H1 (cell line): ENCODE data around the gene DDR1. TPM values are rescaled to one million over a fixed set of nuclear protein-coding genes. Genes with fewer than 3 reads are reported as not detected.
A peak's percentile ranks its signal among the peaks of the same experiment; 100 is the strongest.

Experiments
- CTCF ChIA-PET: fragments of 300-600 bp; sonication (Branson Sonifier 250); formaldehyde crosslinking; loops from one replicate; lab custom pipeline; 2021; ENCODE audit not compliant: partially characterized antibody; lab: Charles Lee
- POLR2A ChIA-PET: fragments of 300-600 bp; sonication (Branson Sonifier 250); formaldehyde crosslinking; loops from one replicate; lab custom pipeline; 2021; ENCODE audit warnings: inconsistent platforms; ENCODE audit not compliant: partially characterized antibody; lab: Charles Lee
- DNase-seq, 2 experiments: peaks; one replicate each; pipeline versions ENCODE4 v3.0.0 to v3.0.0-alpha.2; 2010 to 2022; ENCODE audit warnings: low spot score in 2 of 2, low read depth in 1 of 2, mixed read lengths in 1 of 2
- FAIRE-seq: peaks from 2 replicates; lab custom pipeline; 2011; peaks lifted over from hg19 to GRCh38; lab: Jason Lieb, UNC
- H2AFZ ChIP-seq: 2 replicates; pipeline ENCODE4 v1.8.1; 2012; ENCODE audit warnings: low read length, inconsistent platforms
- H2AK5ac ChIP-seq: 2 replicates; pipeline ENCODE4 v1.6.1; 2013; ENCODE audit warnings: low read depth, low read length
- H2BK120ac ChIP-seq: replicated peaks from 2 replicates; pipeline ENCODE3; 2013; ENCODE audit warnings: low read depth, low read length, inconsistent platforms
- H2BK12ac ChIP-seq: 2 replicates; pipeline ENCODE4 v1.6.1; 2013; ENCODE audit warnings: low read depth, low read length
- H2BK15ac ChIP-seq: 2 replicates; pipeline ENCODE4 v1.6.1; 2013; ENCODE audit warnings: low read length
- H2BK20ac ChIP-seq: 2 replicates; pipeline ENCODE4 v1.6.1; 2013; ENCODE audit warnings: low read length
- H2BK5ac ChIP-seq: 2 replicates; pipeline ENCODE4 v1.6.1; 2013; ENCODE audit warnings: low read depth, low read length
- H3K14ac ChIP-seq: 2 replicates; pipeline ENCODE4 v1.6.1; 2013; ENCODE audit warnings: inconsistent platforms; ENCODE audit not compliant: insufficient read length
- H3K18ac ChIP-seq: 2 replicates; pipeline ENCODE4 v1.6.1; 2013; ENCODE audit warnings: low read length; ENCODE audit errors: extremely low read depth
- H3K23ac ChIP-seq: 2 replicates; pipeline ENCODE4 v1.6.1; 2013; ENCODE audit warnings: inconsistent platforms; ENCODE audit not compliant: insufficient read length
- H3K23me2 ChIP-seq: 2 replicates; pipeline ENCODE4 v1.6.1; 2013; ENCODE audit warnings: low read depth, low read length
- H3K27ac ChIP-seq: 2 replicates; pipeline ENCODE4 v1.6.1; 2011; ENCODE audit warnings: low read depth, low read length, inconsistent platforms
- H3K27me3 ChIP-seq, 4 experiments: replicated peaks in 1 of 4; 1 replicate in 1 of 4; 2 replicates in 3 of 4; pipeline versions ENCODE4 v1.6.1 to v1.8.1; 2011 to 2013; ENCODE audit warnings: low read length in 3 of 4, mild to moderate bottlenecking in 3 of 4, inconsistent platforms in 2 of 4, mixed read lengths in 2 of 4, moderate library complexity in 1 of 4; ENCODE audit not compliant: control insufficient read depth in 3 of 4, insufficient read depth in 3 of 4; ENCODE audit errors: extremely low read depth in 1 of 4
- H3K36me3 ChIP-seq, 4 experiments: 2 replicates each; pipeline versions ENCODE4 v1.6.1 to v1.8.1; 2011 to 2013; ENCODE audit warnings: mild to moderate bottlenecking in 4 of 4, low read length in 3 of 4, moderate library complexity in 2 of 4, control low read depth in 1 of 4, inconsistent platforms in 1 of 4; ENCODE audit not compliant: insufficient read depth in 4 of 4, control insufficient read depth in 2 of 4
- H3K4ac ChIP-seq: replicated peaks from 2 replicates; pipeline ENCODE3; 2013; ENCODE audit warnings: low read length, low read depth, mixed read lengths, inconsistent platforms; ENCODE audit not compliant: insufficient read length
- H3K4me1 ChIP-seq, 4 experiments: replicated peaks in 1 of 4; 1 replicate in 1 of 4; 2 replicates in 3 of 4; pipeline versions ENCODE4 v1.6.1 to v1.8.1; 2011 to 2013; ENCODE audit warnings: low read length in 3 of 4, inconsistent platforms in 2 of 4, mixed read lengths in 1 of 4; ENCODE audit not compliant: insufficient read depth in 4 of 4, control insufficient read depth in 3 of 4
- H3K4me2 ChIP-seq, 2 experiments: 2 replicates each; pipeline versions ENCODE4 v1.6.1 to v1.8.1; 2011 to 2013; ENCODE audit warnings: low read depth in 2 of 2, low read length in 2 of 2, control low read depth in 1 of 2, inconsistent platforms in 1 of 2, mild to moderate bottlenecking in 1 of 2; ENCODE audit not compliant: insufficient read depth in 1 of 2
- H3K4me3 ChIP-seq, 4 experiments: fragments of 200-600, 300-600 bp in 1 of 4; sonication (generic), shearing (Covaris generic), sonication (Bioruptor Twin) in 1 of 4; 2 replicates each; pipeline versions ENCODE4 v1.5.1 to v1.8.1; 2011 to 2016; ENCODE audit warnings: low read length in 4 of 4, low read depth in 3 of 4, control low read depth in 2 of 4, inconsistent platforms in 2 of 4, mild to moderate bottlenecking in 2 of 4, mixed read lengths in 1 of 4, moderate library complexity in 1 of 4; ENCODE audit not compliant: insufficient read depth in 2 of 4; ENCODE audit errors: extremely low read depth in 1 of 4
- H3K56ac ChIP-seq: replicated peaks from 2 replicates; pipeline ENCODE3; 2013; ENCODE audit warnings: low read depth, mild to moderate bottlenecking, mixed read lengths, low read length, inconsistent platforms; ENCODE audit not compliant: insufficient read length
- H3K79me1 ChIP-seq: 2 replicates; pipeline ENCODE4 v1.6.1; 2013; ENCODE audit warnings: low read depth, low read length, control low read depth
- H3K79me2 ChIP-seq, 2 experiments: 2 replicates each; pipeline versions ENCODE4 v1.6.1 to v1.8.1; 2012 to 2013; ENCODE audit warnings: low read length in 2 of 2, mild to moderate bottlenecking in 2 of 2, inconsistent platforms in 1 of 2; ENCODE audit not compliant: insufficient read depth in 2 of 2, control insufficient read depth in 1 of 2
- H3K9ac ChIP-seq, 4 experiments: replicated peaks in 1 of 4; 1 replicate in 1 of 4; 2 replicates in 3 of 4; pipeline versions ENCODE4 v1.6.1 to v1.8.1; 2011 to 2013; ENCODE audit warnings: low read depth in 3 of 4, low read length in 3 of 4, control low read depth in 2 of 4, mild to moderate bottlenecking in 2 of 4, moderate library complexity in 2 of 4, inconsistent platforms in 1 of 4; ENCODE audit errors: extremely low read depth in 1 of 4
- H3K9me3 ChIP-seq, 2 experiments: 2 replicates each; pipeline versions ENCODE4 v1.6.1 to v1.8.1; 2012 to 2013; ENCODE audit warnings: mild to moderate bottlenecking in 2 of 2, moderate library complexity in 2 of 2, control low read depth in 1 of 2, inconsistent platforms in 1 of 2, low read depth in 1 of 2, low read length in 1 of 2, mixed read lengths in 1 of 2; ENCODE audit not compliant: insufficient read depth in 2 of 2
- H4K20me1 ChIP-seq, 2 experiments: replicated peaks in 1 of 2; 2 replicates each; pipeline versions ENCODE3 to v1.8.1; 2011 to 2013; ENCODE audit warnings: inconsistent platforms in 2 of 2, low read length in 2 of 2, mild to moderate bottlenecking in 1 of 2; ENCODE audit not compliant: insufficient read depth in 2 of 2, control insufficient read depth in 1 of 2
- H4K5ac ChIP-seq: 2 replicates; pipeline ENCODE4 v1.6.1; 2013; ENCODE audit warnings: low read length, low read depth, mixed read lengths, inconsistent platforms; ENCODE audit not compliant: insufficient read length
- H4K8ac ChIP-seq: 2 replicates; pipeline ENCODE4 v1.8.0; 2013; ENCODE audit warnings: mild to moderate bottlenecking, moderate library complexity, low read length, inconsistent platforms; ENCODE audit not compliant: insufficient read depth; ENCODE audit errors: extremely low read depth
- H4K91ac ChIP-seq: replicated peaks from 2 replicates; pipeline ENCODE3; 2013; ENCODE audit warnings: low read length, mixed read lengths, inconsistent platforms; ENCODE audit not compliant: insufficient read length
- ASH2L ChIP-seq: fragments of 200-600, 300-600 bp; sonication (generic); IDR thresholded peaks from one replicate; pipeline ENCODE4 v1.7.1; 2017; ENCODE audit warnings: low read length
- POLR2A ChIP-seq, 2 experiments: IDR thresholded peaks; 1 replicate in 1 of 2; 2 replicates in 1 of 2; pipeline ENCODE4 v1.6.1; 2011; ENCODE audit warnings: low read depth in 2 of 2, low read length in 2 of 2, mild to moderate bottlenecking in 2 of 2; ENCODE audit errors: control extremely low read depth in 1 of 2
- WGBS, 2 experiments: shearing (Covaris generic) in 1 of 2; methylation state at CpG; one replicate each; pipeline versions ENCODE4 v1.1.6 to v1.1.7; 2013 to 2015; ENCODE audit warnings: low lambda C conversion rate in 2 of 2, mixed read lengths in 2 of 2, inconsistent platforms in 1 of 2, low coverage in 1 of 2, missing lambda C conversion rate in 1 of 2; ENCODE audit not compliant: insufficient replicate concordance in 2 of 2, insufficient coverage in 1 of 2, insufficient read length in 1 of 2; ENCODE audit errors: extremely low coverage in 1 of 2, missing lambda C conversion rate in 1 of 2; 5-methylcytosine and 5-hydroxymethylcytosine counted together
- polyA plus RNA-seq, 7 experiments: library from polyadenylated mRNA; depleted of rRNA in 3 of 7; stranded (reverse) in 5 of 7; unstranded in 2 of 7; fragments of >200 nt in 5 of 7; fragments of 200-250 nt in 2 of 7; gene quantifications; 1 replicate in 5 of 7; 2 replicates in 1 of 7; 4 replicates in 1 of 7; pipeline versions ENCODE4 v1.2.1 to v1.2.3, GENCODE V29; 2011 to 2013; ENCODE audit warnings: missing spikeins in 2 of 7, mixed read lengths in 2 of 7
- total RNA-seq: library from RNA; stranded (reverse); fragmentation: NEBNext Ultra II Directional; extraction: Animal tissue kit (Norgen Biotek cat#: 25700); gene quantifications from 2 replicates; pipeline ENCODE4 v1.2.1, GENCODE V29; 2021

DDR1 gene
- total and polyA plus RNA-seq, 2 of the 8 experiments (the other 6 are each of a cell fraction or from before 2014, with no cell fraction given): 99.4 to 181 TPM

DNA sequence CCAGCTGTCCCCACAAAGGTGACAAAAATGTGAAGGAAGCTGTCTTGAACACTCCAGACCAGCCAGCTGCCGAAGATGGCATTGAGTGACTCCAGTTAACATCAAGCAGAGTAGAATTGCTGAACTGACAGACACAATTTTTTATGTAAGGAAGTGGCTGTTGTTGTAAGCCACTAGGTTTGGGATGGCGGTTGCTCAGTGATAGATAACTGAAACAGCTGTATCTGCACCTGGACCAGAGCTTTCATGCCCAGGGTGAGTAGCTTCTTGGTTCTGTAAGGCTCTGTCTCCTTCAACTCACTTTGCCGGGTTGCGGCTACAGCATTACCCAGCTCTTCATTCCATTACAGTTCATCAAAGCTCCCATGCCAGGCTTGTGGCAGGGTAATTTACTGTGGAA lies 49.7 kb upstream of the DDR1 start:
- peaks cover 8 to 11% of the 10 kb centered on the region in 2 experiments for H3K9me3 ChIP-seq
- no peak for DNase-seq
- H2BK20ac ChIP-seq: no peak overlapping the region
- no peak overlapping the region; the same call in 1 of the 2 replicates for H4K8ac ChIP-seq
- TF ChIP-seq ASH2L (no peak), POLR2A (IDR thresholded peaks at IDR 0.05; ENCODE audit: control extremely low read depth in 1 of 2, low read depth in 2 of 2, low read length in 2 of 2) (peak in 1 of 2 experiments; percentile 42; a peak in 1 of 3 replicates)
- no peak overlapping the region for H2AFZ ChIP-seq
- H3K27ac ChIP-seq: no peak overlapping the region
- no peaks in the 10 kb centered on the region for H4K20me1 ChIP-seq
- H3K9ac ChIP-seq: no peak overlapping the region
- peak overlapping the region; percentile 12 for H4K91ac ChIP-seq
- no peaks in the 10 kb centered on the region for H3K79me1 ChIP-seq
- no peak overlapping the region for H3K18ac ChIP-seq
- H3K4ac ChIP-seq: no peak overlapping the region
- 91% methylated on average over 4 of the region's 4 CpGs; no CpG with 5 or more reads in 1 of the 2 experiments for WGBS, 2 experiments
- H2BK120ac ChIP-seq: no peak overlapping the region
- no peak overlapping the region for H4K5ac ChIP-seq
- FAIRE-seq: no peak
- ChIA-PET CTCF (interaction anchor here (1.0 to 23.9 kb wide), 15 partner anchors 6 to 251 kb away, joined by 3 to 610 read pairs (median 5); partner anchors contain the start of genes DDR1 and VARS2), POLR2A (interaction anchor here (0.7 to 27.8 kb wide), 6 partner anchors 8 to 88 kb away, joined by 3 to 452 read pairs (median 6); partner anchors contain the start of gene DDR1)
- no peaks in the 10 kb centered on the region for H3K23me2 ChIP-seq
- H3K23ac ChIP-seq: no peak overlapping the region
- no peaks in the 10 kb centered on the region for H3K79me2 ChIP-seq
- H2BK15ac ChIP-seq: no peak overlapping the region
- H2BK12ac ChIP-seq: no peak overlapping the region
- no peak overlapping the region for H2BK5ac ChIP-seq
- no peak overlapping the region for H2AK5ac ChIP-seq
- no peak overlapping the region for H3K56ac ChIP-seq
- H3K4me3 ChIP-seq: no peak overlapping the region
- H3K14ac ChIP-seq: no peak overlapping the region
- H3K36me3 ChIP-seq: peaks cover 0 to 21% (median 11%) of the 10 kb centered on the region in 4 experiments; a peak in 5 of 8 replicates
- no peaks in the 10 kb centered on the region for H3K27me3 ChIP-seq
- H3K4me1 ChIP-seq: peaks cover 0 to 5% (median 2%) of the 10 kb centered on the region in 4 experiments; a peak in 1 of 7 replicates
- H3K4me2 ChIP-seq: no peak overlapping the region
